HEK293 (cell line): Measurements from ENCODE around the gene CDH8.

Experiments
- ELK4 ChIP-seq: IDR thresholded peaks from 2 replicates; pipeline ENCODE4 v1.6.1; 2011; ENCODE audit warnings: mild to moderate bottlenecking, low read depth, low read length, borderline replicate concordance
- HOXA7 ChIP-seq: sonication (generic); formaldehyde crosslinking; IDR thresholded peaks from 2 replicates; pipeline ENCODE4 v1.8.1; 2022; ENCODE audit warnings: missing genetic modification reagents, borderline replicate concordance
- INSM2 ChIP-seq: fragments of 450-650 bp; formaldehyde crosslinking; IDR thresholded peaks from 2 replicates; pipeline ENCODE4 v1.5.1; 2016; ENCODE audit warnings: missing biosample characterization, missing genetic modification characterization
- ZNF184 ChIP-seq: fragments of 450-650 bp; IDR thresholded peaks from 2 replicates; pipeline ENCODE4 v1.5.1; 2018; ENCODE audit warnings: missing biosample characterization, mild to moderate bottlenecking, missing genetic modification characterization
- ZNF266 ChIP-seq: fragments of 450-650 bp; formaldehyde crosslinking; IDR thresholded peaks from 2 replicates; pipeline ENCODE4 v1.5.1; 2016; ENCODE audit warnings: missing biosample characterization, missing genetic modification characterization, low read depth
- ZNF280D ChIP-seq: fragments of 450-650 bp; formaldehyde crosslinking; IDR thresholded peaks from 2 replicates; pipeline ENCODE4 v1.5.1; 2016; ENCODE audit warnings: missing biosample characterization, missing genetic modification characterization
- ZNF514 ChIP-seq: fragments of 450-650 bp; formaldehyde crosslinking; IDR thresholded peaks from 2 replicates; pipeline ENCODE4 v1.5.1; 2016; ENCODE audit warnings: missing biosample characterization, missing genetic modification characterization
- ZNF610 ChIP-seq: fragments of 450-650 bp; formaldehyde crosslinking; IDR thresholded peaks from 2 replicates; pipeline ENCODE4 v1.5.1; 2016; ENCODE audit warnings: missing biosample characterization, missing genetic modification characterization, borderline replicate concordance
- ZNF768 ChIP-seq: fragments of 450-650 bp; formaldehyde crosslinking; IDR thresholded peaks from 2 replicates; pipeline ENCODE4 v1.5.1; 2018; ENCODE audit warnings: missing biosample characterization, mild to moderate bottlenecking, missing genetic modification characterization

- TF ChIP-seq ELK4 = no peak
- TF ChIP-seq ZNF266 (tag by site-specific recombination) = no peak
- TF ChIP-seq HOXA7 (CRISPR knock-in tag) = no peak
- TF ChIP-seq ZNF184 (tag by site-specific recombination) = no peak
- no peak for TF ChIP-seq ZNF514 (tag by site-specific recombination)
- TF ChIP-seq ZNF280D (tag by site-specific recombination) = no peak
- TF ChIP-seq INSM2 (tag by site-specific recombination) = no peak
- TF ChIP-seq ZNF610 = no peak
- no peak for TF ChIP-seq ZNF768 (tag by site-specific recombination)
These were observed 40.6 kb upstream of the CDH8 start for GRCh38 chr16:62076886-62077285.
